ENCODE data around the gene MCF2L. TPM values are rescaled to one million over a fixed set of nuclear protein-coding genes. Genes with fewer than 3 reads are reported as not detected.
"Not testable (repeated sequence)": the region's sequence is repeated elsewhere in the genome, so short reads cannot be mapped to it uniquely, and the experiment has no call there.

The MCF2L gene
- total RNA-seq, 3 donors from 2014 or later: 33.4 to 77.3 (median 38.6) TPM

DNA sequence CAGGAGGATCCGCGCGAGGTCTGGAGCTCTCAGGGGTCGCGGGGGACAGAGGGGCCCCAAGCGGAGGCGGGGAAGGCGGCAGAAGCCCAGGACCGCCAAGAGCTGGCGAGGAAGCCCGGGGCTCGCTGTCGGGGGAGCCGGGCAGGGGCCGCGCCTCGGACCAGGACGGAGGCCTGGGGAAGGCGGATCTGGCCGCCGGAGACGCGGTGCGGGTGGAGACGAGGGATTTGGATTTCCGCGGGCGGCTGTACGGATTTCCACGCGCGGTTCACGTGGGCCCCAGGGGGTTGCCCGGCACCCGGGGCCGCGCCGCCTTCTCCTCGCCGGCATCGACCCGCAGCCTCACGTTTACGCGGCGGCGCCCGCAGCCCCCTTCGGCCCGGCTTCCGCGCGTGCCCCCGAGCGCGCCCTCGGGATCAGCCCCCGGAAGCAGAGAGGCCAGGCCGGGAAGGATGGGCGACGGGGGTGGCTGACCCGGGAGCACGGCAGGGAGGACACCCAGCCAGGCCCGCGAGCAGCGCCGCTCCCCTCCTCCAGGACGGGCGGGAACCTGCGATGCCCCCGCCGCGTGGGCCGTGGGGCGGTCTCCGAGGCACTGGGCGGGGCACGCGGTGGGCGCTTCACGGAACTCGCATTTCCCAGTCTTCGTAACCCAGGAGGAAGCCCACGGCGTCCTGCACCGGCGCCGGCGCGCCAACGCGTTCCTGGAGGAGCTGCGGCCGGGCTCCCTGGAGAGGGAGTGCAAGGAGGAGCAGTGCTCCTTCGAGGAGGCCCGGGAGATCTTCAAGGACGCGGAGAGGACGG, 141.2 kb downstream of the MCF2L start:
- DNase-seq (ENCODE audit: low spot score in 2 of 2): no peak
- intact Hi-C loops (cut with DNase I; ENCODE audit: low total_unique reads): no loop called here

GRCh38 chr13:113110852-113111315, 141.9 kb downstream of the MCF2L start:
- DNase-seq (ENCODE audit: low spot score in 2 of 2): peak in 1 of 2 donors; percentile 22
- Histone ChIP-seq H3K9me3 (no peaks in the 10 kb centered on the region), H3K4me1 (peaks cover 6% of the 10 kb centered on the region in 2 donors), H3K36me3 (no peaks in the 10 kb centered on the region), H3K27me3 (peaks cover 11 to 23% of the 10 kb centered on the region in 2 donors), H3K27ac (no peak overlapping the region), H3K4me3 (peak overlapping the region; percentile 34 to 75 (median 54))
- TF ChIP-seq POLR2A (IDR thresholded peaks at IDR 0.05) (no peak), POLR2AphosphoS5 (IDR thresholded peaks at IDR 0.05) (no peak), CTCF (IDR thresholded peaks at IDR 0.05) (no peak)
- intact Hi-C loops (cut with DNase I; ENCODE audit: low total_unique reads): no loop called here

More for the DNA sequence above, 141.2 kb downstream of the MCF2L start:
- peaks cover 6% of the 10 kb centered on the region in 2 donors for H3K4me1 ChIP-seq
- H3K9me3 ChIP-seq: no peaks in the 10 kb centered on the region
- peaks cover 11 to 24% of the 10 kb centered on the region in 2 donors for H3K27me3 ChIP-seq
- no peak overlapping the region for H3K27ac ChIP-seq
- peak overlapping the region; percentile 34 to 75 (median 54) for H3K4me3 ChIP-seq
- no peak for TF ChIP-seq POLR2AphosphoS5 (IDR thresholded peaks at IDR 0.05)
- TF ChIP-seq CTCF (IDR thresholded peaks at IDR 0.05): no peak
- TF ChIP-seq POLR2A (IDR thresholded peaks at IDR 0.05): no peak
- H3K36me3 ChIP-seq: no peaks in the 10 kb centered on the region

GRCh38 chr13:113111821-113112220, 142.8 kb downstream of the MCF2L start:
- intact Hi-C loops (cut with DNase I; ENCODE audit: low total_unique reads); H3K27ac ChIP-seq; H3K36me3 ChIP-seq; H3K9me3 ChIP-seq; H3K4me3 ChIP-seq; DNase-seq (ENCODE audit: low spot score in 2 of 2); H3K4me1 ChIP-seq: not testable (repeated sequence)
- peaks cover 11 to 21% of the 10 kb centered on the region in 2 donors for H3K27me3 ChIP-seq

DNA sequence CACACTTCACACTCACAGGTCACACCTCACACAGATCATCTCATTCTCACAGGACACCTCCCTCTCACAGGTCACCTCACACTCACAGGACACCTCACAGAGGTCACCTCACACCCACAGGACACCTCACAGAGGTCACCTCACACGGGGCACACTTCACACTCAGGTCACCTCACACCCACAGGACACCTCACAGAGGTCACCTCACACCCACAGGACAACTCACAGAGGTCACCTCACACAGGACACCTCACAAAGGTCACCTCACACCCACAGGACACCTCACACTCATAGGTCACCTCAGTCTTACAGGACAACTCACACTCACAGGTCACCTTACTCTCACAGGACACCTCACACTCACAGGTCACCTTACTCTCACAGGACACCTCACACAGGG, 143.5 kb downstream of the MCF2L start:
- H3K4me3 ChIP-seq; H3K4me1 ChIP-seq; intact Hi-C loops (cut with DNase I; ENCODE audit: low total_unique reads); DNase-seq (ENCODE audit: low spot score in 2 of 2); H3K27ac ChIP-seq; H3K36me3 ChIP-seq; H3K9me3 ChIP-seq: not testable (repeated sequence)
- H3K27me3 ChIP-seq: peaks cover 11 to 21% of the 10 kb centered on the region in 2 donors

DNA sequence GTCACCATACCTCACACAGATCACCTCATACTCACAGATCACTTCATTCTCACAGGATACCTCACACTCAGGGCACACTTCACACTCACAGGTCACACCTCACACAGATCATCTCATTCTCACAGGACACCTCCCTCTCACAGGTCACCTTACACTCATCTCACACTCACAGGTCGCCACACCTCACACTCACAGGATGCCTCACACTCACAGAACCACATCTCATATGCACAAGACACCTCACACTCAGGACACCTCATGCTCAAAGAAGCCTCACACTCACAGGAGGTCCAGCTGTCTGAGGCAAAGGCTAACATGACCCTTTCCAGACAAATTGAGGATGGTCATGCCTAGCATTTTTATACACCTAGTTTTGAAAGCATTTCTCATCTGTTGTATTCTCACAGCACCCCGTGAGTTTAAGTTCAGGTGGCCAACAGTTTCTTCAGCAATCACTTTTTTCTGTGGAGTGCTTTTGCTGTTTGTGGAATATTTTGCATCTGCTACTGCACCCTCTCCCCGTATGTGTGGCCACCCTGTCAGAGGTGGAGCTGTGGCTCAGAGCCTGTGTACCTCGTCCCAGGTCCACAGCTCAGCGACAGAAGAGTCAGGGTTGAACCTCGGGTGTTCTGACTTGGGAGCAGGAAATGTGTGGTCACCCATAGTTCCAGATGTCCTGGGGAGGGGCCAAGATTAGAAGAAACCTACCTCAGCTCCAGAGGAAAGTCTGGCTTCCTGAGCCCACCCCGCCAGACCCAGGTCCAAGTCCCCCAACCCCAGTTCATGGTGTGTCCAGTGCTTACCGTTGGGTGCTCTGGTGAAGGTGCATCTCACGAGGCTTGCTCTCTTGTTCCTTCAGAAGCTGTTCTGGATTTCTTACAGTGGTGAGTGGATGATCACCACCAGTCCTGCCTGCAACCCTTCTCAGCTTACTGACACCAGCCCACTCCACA, 144.2 kb downstream of the MCF2L start:
- intact Hi-C loops (cut with DNase I; ENCODE audit: low total_unique reads): no loop called here
- H3K27me3 ChIP-seq: peaks cover 11 to 21% of the 10 kb centered on the region in 2 donors
- no peaks in the 10 kb centered on the region for H3K36me3 ChIP-seq
- TF ChIP-seq POLR2A (IDR thresholded peaks at IDR 0.05) (no peak), CTCF (IDR thresholded peaks at IDR 0.05) (no peak), POLR2AphosphoS5 (IDR thresholded peaks at IDR 0.05) (no peak)
- no peaks in the 10 kb centered on the region for H3K9me3 ChIP-seq
- peaks cover 6% of the 10 kb centered on the region in 2 donors for H3K4me1 ChIP-seq
- DNase-seq (ENCODE audit: low spot score in 2 of 2): no peak
- H3K4me3 ChIP-seq: no peak overlapping the region
- H3K27ac ChIP-seq: no peak overlapping the region

Measured in breast epithelium (tissue), 4 donors.